GM12873 (cell line): ENCODE measurements around the gene DCC.

Experiments
- CTCF ChIP-seq: IDR thresholded peaks from 2 replicates; pipeline ENCODE4 v1.5.1; 2012; ENCODE audit warnings: low read depth, mild to moderate bottlenecking, moderate library complexity, low read length, control low read depth; ENCODE audit not compliant: insufficient read depth; ENCODE audit errors: missing control alignments

DCC gene

GRCh38 chr18:52679354-52679753 is 339.4 kb downstream of the DCC start:
- no peak for TF ChIP-seq CTCF

GRCh38 chr18:52682260-52682659 is 342.3 kb downstream of the DCC start:
- no peak for TF ChIP-seq CTCF

- no peak for TF ChIP-seq CTCF
Observed at GRCh38 chr18:52685316-52685715, 345.3 kb downstream of the DCC start.

- TF ChIP-seq CTCF = no peak
Observed at GRCh38 chr18:52691841-52692240, 351.8 kb downstream of the DCC start.

GRCh38 chr18:52694804-52695203 is 354.8 kb downstream of the DCC start:
- peak; percentile 39 for TF ChIP-seq CTCF

GRCh38 chr18:52700116-52700515 is 360.1 kb downstream of the DCC start:
- no peak for TF ChIP-seq CTCF

GRCh38 chr18:52700816-52701215 is 360.8 kb downstream of the DCC start:
- TF ChIP-seq CTCF = no peak

GRCh38 chr18:52701219-52701935 is 361.4 kb downstream of the DCC start:
- TF ChIP-seq CTCF = no peak
